Adrenal gland (tissue), 5 donors: ENCODE measurements around the gene TCF12.

Experiments
- POLR2A ChIP-seq, 2 donors: fragments of 450-650 bp; IDR thresholded peaks; one replicate each; pipeline ENCODE4 v1.6.1; 2017; ENCODE audit warnings: antibody characterized with exemption in 2 of 2, mild to moderate bottlenecking in 2 of 2, moderate library complexity in 1 of 2
- TF ChIP-seq, protein P1 (sequence below), 6 experiments: fragments of 450-650 bp in 4 of 6; fragments of 200-600 bp in 2 of 6; sonication (generic) in 1 of 6; IDR thresholded peaks; 1 replicate in 5 of 6; 2 replicates in 1 of 6; pipeline versions ENCODE4 v1.5.1 to v1.8.0; 2016 to 2021; ENCODE audit warnings: antibody characterized with exemption in 6 of 6, mild to moderate bottlenecking in 2 of 6, moderate library complexity in 1 of 6
- donor health status: DM: no; HTN: no; CAD: no.

DNA sequence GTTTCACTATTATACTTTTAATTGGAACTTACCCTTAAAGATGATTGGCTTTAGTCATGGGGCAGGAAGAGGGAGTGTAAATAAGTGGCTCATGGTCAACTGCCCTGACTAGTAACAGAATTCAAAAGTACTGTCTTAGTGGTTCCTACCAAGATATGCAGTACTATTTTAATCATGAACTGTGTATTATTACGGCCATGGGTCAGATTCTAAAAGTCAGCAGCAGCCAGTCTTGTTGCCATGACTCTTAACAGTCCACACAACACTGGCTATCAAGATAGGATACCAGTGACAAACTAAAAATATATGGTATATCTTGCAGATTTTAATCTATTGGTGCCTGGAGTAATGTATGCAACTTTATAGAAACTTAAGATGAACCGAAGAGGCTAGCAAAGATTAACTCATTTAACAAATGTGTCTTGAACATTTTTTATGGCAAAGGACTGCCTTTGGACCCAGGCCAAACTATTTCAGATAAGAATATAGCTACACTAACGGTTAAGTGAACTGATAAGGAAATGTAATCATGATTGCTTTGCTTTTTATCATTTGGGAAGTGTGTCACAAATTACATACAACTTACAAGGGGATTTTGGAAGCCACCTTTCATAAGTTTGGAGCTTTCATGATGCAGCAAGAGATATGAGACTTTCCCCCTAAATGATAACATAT is 163.7 kb downstream of the TCF12 start:
- TF ChIP-seq, protein P1, sequence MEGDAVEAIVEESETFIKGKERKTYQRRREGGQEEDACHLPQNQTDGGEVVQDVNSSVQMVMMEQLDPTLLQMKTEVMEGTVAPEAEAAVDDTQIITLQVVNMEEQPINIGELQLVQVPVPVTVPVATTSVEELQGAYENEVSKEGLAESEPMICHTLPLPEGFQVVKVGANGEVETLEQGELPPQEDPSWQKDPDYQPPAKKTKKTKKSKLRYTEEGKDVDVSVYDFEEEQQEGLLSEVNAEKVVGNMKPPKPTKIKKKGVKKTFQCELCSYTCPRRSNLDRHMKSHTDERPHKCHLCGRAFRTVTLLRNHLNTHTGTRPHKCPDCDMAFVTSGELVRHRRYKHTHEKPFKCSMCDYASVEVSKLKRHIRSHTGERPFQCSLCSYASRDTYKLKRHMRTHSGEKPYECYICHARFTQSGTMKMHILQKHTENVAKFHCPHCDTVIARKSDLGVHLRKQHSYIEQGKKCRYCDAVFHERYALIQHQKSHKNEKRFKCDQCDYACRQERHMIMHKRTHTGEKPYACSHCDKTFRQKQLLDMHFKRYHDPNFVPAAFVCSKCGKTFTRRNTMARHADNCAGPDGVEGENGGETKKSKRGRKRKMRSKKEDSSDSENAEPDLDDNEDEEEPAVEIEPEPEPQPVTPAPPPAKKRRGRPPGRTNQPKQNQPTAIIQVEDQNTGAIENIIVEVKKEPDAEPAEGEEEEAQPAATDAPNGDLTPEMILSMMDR (IDR thresholded peaks at IDR 0.05), result no peak
- TF ChIP-seq POLR2A (IDR thresholded peaks at IDR 0.05), result no peak
